IgD-negative memory B cell (primary cell): ENCODE data around the gene CMTM2. TPM values are rescaled to one million over a fixed set of nuclear protein-coding genes. Genes with fewer than 3 reads are reported as not detected.
A peak's percentile ranks its signal among the peaks of the same experiment; 100 is the strongest.
"Not testable (repeated sequence)": the region's sequence is repeated elsewhere in the genome, so short reads cannot be mapped to it uniquely, and the experiment has no call there.

Source experiments
- H3K27ac Mint-ChIP-seq, 3 donors: one replicate each; pipeline ENCODE4 v1.8.0; 2020 to 2022; ENCODE audit warnings: mild to moderate bottlenecking in 3 of 3, mixed read lengths in 3 of 3, moderate library complexity in 1 of 3
- H3K27me3 Mint-ChIP-seq: one replicate; pipeline ENCODE4 v1.8.0; 2021; ENCODE audit warnings: mixed read lengths
- H3K36me3 Mint-ChIP-seq: one replicate; pipeline ENCODE4 v1.8.0; 2020; ENCODE audit warnings: mild to moderate bottlenecking, mixed read lengths
- H3K4me1 Mint-ChIP-seq, 3 donors: one replicate each; pipeline ENCODE4 v1.8.0; 2020 to 2022; ENCODE audit warnings: mixed read lengths in 3 of 3, mild to moderate bottlenecking in 1 of 3
- H3K4me3 Mint-ChIP-seq, 4 donors: one replicate each; pipeline ENCODE4 v1.8.0; 2020 to 2022; ENCODE audit warnings: mild to moderate bottlenecking in 4 of 4, mixed read lengths in 4 of 4, moderate library complexity in 3 of 4
- H3K9me3 Mint-ChIP-seq, 3 donors: one replicate each; pipeline ENCODE4 v1.8.0; 2020 to 2021; ENCODE audit warnings: mixed read lengths in 3 of 3, mild to moderate bottlenecking in 1 of 3
- polyA plus RNA-seq: library from polyadenylated mRNA; unstranded; fragments of 300-500 nt; fragmentation: Illumina TruSeq; gene quantifications from one replicate; pipeline ENCODE4 v1.2.3, GENCODE V29; 2021

The CMTM2 gene
- polyA plus RNA-seq, 1 donor from 2014 or later, result not detected

- H3K9me3 Mint-ChIP-seq, result no peaks in the 10 kb centered on the region
- peaks cover 2% of the 10 kb centered on the region for H3K36me3 Mint-ChIP-seq
- H3K4me3 Mint-ChIP-seq, result no peak overlapping the region
- H3K27ac Mint-ChIP-seq, result no peak overlapping the region
- peaks cover 11% of the 10 kb centered on the region for H3K27me3 Mint-ChIP-seq
- H3K4me1 Mint-ChIP-seq, result no peaks in the 10 kb centered on the region
Measured at GRCh38 chr16:66617010-66617434, 37.8 kb downstream of the CMTM2 start.

GRCh38 chr16:66617728-66618127 lies 38.5 kb downstream of the CMTM2 start:
- Mint-ChIP-seq H3K36me3 (peaks cover 2% of the 10 kb centered on the region), H3K4me3 (no peak overlapping the region), H3K9me3 (no peaks in the 10 kb centered on the region), H3K4me1 (no peaks in the 10 kb centered on the region), H3K27ac (no peak overlapping the region), H3K27me3 (peaks cover 11% of the 10 kb centered on the region)

DNA sequence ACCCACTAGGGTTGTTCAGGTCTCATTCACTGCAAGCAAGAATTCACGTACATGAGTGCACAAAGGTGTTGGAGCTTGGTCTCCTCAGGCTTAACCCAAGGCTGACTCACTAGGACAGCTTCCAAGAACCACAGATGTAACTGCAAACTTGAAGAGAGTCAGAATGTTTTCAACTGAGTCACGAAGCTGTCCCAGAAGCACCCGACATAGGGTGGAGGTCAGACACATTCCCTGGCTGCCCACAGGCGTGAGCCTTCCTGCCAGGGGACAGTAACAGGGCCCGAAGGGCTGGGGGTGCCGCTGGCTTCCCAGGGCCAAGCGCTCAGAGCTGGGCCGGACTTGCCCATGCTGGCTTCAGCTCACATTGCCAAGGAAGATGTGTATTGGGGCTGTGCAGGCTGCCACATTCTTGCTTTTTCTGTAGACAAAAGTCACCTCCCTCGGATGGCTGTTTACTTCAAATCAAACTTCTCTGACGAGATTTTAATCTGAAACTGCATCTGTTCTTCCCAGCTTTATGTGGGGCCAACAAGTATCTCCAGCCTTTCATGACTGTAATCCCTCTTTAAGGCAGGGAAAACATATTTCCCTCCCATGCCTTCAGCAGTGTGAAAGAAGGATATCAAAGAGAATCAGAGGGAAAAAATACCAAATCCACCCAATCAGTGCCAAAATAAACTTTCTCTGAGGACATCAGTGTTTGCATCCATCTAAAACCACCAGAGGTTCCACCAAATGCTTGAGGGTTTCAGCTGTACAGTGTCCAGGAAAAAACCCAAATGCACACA lies 39.5 kb downstream of the CMTM2 start:
- Mint-ChIP-seq H3K9me3 (no peaks in the 10 kb centered on the region), H3K36me3 (peaks cover 2% of the 10 kb centered on the region), H3K27me3 (peaks cover 11% of the 10 kb centered on the region), H3K4me1 (no peaks in the 10 kb centered on the region), H3K4me3 (no peak overlapping the region), H3K27ac (no peak overlapping the region)

DNA sequence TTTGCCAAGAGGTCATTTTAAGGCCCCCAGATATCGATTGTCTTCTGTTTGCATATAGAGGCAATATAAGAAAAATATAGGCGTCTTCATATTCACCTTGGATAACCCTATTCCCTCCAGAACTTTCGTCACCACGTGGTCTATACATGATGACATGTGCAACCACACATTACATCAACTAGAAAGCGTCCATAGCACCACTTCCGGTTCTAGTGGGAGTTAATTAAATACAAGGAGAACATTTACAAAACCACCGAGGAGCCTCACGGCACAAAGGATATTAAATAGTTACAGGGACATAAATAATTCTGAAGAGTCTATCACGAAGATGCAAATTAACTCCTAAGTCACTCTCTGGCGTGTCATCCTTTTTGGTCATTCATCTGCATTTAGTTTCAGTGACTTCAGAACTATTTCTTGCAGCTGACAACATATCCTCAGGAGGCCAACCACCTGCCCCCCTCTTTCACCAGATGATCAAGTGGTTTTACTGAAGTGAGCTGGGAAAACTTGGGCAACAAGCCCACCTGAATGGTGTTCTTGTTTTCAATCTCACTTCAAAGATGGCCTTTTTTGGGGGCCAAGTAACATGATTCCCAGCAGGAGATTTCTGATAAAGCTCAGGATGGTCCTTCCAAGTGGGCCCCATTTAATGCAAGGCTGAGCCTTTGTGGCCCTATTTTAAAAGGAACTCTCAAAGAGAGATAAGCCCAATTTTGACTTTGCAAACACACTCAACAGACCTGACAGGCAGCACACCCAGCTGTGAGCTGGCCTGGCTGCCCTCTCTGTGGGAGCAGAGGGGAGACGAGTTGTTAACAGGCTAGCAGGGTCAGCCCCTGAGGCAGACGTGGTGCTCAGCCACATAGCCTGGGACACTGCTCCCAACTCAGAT lies 40.5 kb downstream of the CMTM2 start:
- no peak overlapping the region for H3K4me3 Mint-ChIP-seq
- peaks cover 2% of the 10 kb centered on the region for H3K36me3 Mint-ChIP-seq
- peaks cover 11% of the 10 kb centered on the region for H3K27me3 Mint-ChIP-seq
- H3K27ac Mint-ChIP-seq, result no peak overlapping the region
- H3K9me3 Mint-ChIP-seq, result no peaks in the 10 kb centered on the region
- H3K4me1 Mint-ChIP-seq, result no peaks in the 10 kb centered on the region

GRCh38 chr16:66620429-66620795 lies 41.1 kb downstream of the CMTM2 start:
- Mint-ChIP-seq H3K27me3 (peaks cover 11% of the 10 kb centered on the region), H3K4me1 (no peaks in the 10 kb centered on the region), H3K27ac (no peak overlapping the region), H3K36me3 (peaks cover 2% of the 10 kb centered on the region), H3K9me3 (no peaks in the 10 kb centered on the region), H3K4me3 (no peak overlapping the region)

- H3K36me3 Mint-ChIP-seq, result peaks cover 2% of the 10 kb centered on the region
- peak overlapping the region in 1 of 3 donors; percentile 47 for H3K27ac Mint-ChIP-seq
- H3K4me1 Mint-ChIP-seq, result no peaks in the 10 kb centered on the region
Measured at GRCh38 chr16:66621973-66622372, 42.7 kb downstream of the CMTM2 start.

DNA sequence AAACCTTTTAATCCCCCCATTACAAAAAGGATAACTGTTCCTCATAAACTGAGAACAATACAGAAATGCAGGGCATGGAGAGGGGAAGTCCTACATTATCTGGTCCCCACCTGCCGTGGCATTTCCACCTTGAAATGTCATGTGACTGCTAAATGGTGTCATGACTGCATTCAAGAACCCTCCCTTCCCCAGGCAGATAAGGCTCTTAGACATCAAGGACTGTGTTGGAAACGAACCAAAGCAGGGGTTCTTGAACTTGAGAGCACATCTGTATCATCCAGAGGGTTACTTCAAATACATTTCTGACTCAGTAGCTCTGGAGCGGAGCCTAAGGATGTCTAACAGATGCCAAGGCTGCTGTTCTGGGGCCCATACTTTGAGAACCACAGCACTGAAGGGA lies 43.6 kb downstream of the CMTM2 start:
- H3K4me1 Mint-ChIP-seq, result no peaks in the 10 kb centered on the region
- peaks cover 2% of the 10 kb centered on the region for H3K36me3 Mint-ChIP-seq
- no peaks in the 10 kb centered on the region for H3K9me3 Mint-ChIP-seq
- H3K4me3 Mint-ChIP-seq, result no peak overlapping the region
- peaks cover 11% of the 10 kb centered on the region for H3K27me3 Mint-ChIP-seq
- peak overlapping the region in 1 of 3 donors; percentile 50 for H3K27ac Mint-ChIP-seq

More at GRCh38 chr16:66621973-66622372, 42.7 kb downstream of the CMTM2 start:
- peaks cover 11% of the 10 kb centered on the region for H3K27me3 Mint-ChIP-seq
- H3K4me3 Mint-ChIP-seq, result no peak overlapping the region
- H3K9me3 Mint-ChIP-seq, result no peaks in the 10 kb centered on the region

DNA sequence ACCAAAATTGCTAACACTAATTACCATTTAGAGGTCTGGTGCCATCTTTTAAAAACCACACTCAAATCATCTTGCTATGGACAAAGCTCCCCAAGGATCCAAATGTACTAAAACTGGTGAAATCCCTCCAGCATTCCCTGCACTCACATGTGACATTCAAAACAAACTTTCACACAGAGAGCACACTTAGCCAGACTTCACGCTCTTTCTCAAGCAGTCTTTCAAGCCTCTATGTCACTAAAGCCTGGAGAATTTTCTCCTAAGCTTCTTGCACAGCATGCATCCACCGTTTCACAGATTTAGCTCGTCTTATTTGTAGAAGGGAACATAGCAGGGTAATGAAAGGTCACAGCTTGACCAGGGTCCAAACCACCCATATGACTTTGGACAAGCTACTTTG lies 44.5 kb downstream of the CMTM2 start:
- H3K36me3 Mint-ChIP-seq, result peaks cover 2% of the 10 kb centered on the region
- no peaks in the 10 kb centered on the region for H3K4me1 Mint-ChIP-seq
- H3K4me3 Mint-ChIP-seq, result no peak overlapping the region
- no peak overlapping the region for H3K27ac Mint-ChIP-seq
- H3K9me3 Mint-ChIP-seq, result no peaks in the 10 kb centered on the region
- H3K27me3 Mint-ChIP-seq, result peaks cover 11% of the 10 kb centered on the region

GRCh38 chr16:66627611-66628378 lies 48.5 kb downstream of the CMTM2 start:
- H3K27me3 Mint-ChIP-seq, H3K9me3 Mint-ChIP-seq, H3K4me3 Mint-ChIP-seq, H3K36me3 Mint-ChIP-seq, H3K4me1 Mint-ChIP-seq, H3K27ac Mint-ChIP-seq: not testable (repeated sequence)

- Mint-ChIP-seq H3K9me3 (no peaks in the 10 kb centered on the region), H3K27ac (no peak overlapping the region), H3K27me3 (peaks cover 9% of the 10 kb centered on the region), H3K4me3 (no peak overlapping the region), H3K36me3 (peaks cover 1% of the 10 kb centered on the region), H3K4me1 (no peaks in the 10 kb centered on the region)
Measured at GRCh38 chr16:66629856-66630255, 50.6 kb downstream of the CMTM2 start.

- not testable (repeated sequence) for H3K36me3 Mint-ChIP-seq, H3K4me1 Mint-ChIP-seq
Measured at GRCh38 chr16:66630561-66631260, 51.4 kb downstream of the CMTM2 start.

GRCh38 chr16:66631558-66631957 lies 52.3 kb downstream of the CMTM2 start:
- H3K27me3 Mint-ChIP-seq, H3K4me3 Mint-ChIP-seq, H3K27ac Mint-ChIP-seq: not testable (repeated sequence)

More at GRCh38 chr16:66630561-66631260, 51.4 kb downstream of the CMTM2 start:
- H3K27me3 Mint-ChIP-seq, H3K9me3 Mint-ChIP-seq, H3K27ac Mint-ChIP-seq, H3K4me3 Mint-ChIP-seq: not testable (repeated sequence)

DNA sequence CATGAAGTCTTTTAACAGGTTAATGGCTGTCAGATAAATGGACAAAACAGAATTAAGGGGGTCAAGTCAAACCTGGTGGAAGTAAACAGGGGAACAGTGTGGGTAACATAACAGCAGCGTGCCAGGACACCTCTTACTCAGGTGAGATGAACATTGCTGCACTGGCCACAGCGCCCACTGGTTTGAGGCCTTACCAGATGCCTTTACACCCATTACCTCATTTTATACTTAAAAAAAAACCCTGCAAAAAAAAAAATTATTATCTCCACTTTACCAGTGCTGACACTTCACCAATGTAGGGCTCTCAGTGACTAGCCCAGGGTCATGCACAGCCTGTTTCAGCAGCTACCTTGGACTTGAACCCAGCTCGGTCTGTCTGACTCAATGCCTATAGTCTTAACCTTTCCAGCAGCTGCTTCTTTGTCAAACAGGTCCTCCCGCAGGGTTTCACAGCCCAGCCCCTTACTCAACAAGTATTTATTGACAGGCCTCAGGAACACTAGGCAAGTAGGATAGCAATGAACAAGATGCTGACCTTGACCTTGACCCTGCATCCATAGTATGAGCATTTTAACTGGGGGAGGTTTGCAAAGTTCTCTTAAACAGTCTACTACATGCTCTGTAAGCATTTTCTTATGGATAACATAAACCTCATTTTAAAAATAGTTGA lies 55.4 kb downstream of the CMTM2 start:
- no peak overlapping the region for H3K4me3 Mint-ChIP-seq
- no peaks in the 10 kb centered on the region for H3K9me3 Mint-ChIP-seq
- peaks cover 1% of the 10 kb centered on the region for H3K36me3 Mint-ChIP-seq
- H3K27ac Mint-ChIP-seq, result no peak overlapping the region
- peaks cover 9% of the 10 kb centered on the region for H3K27me3 Mint-ChIP-seq
- H3K4me1 Mint-ChIP-seq, result no peaks in the 10 kb centered on the region

More at GRCh38 chr16:66631558-66631957, 52.3 kb downstream of the CMTM2 start:
- H3K36me3 Mint-ChIP-seq, H3K9me3 Mint-ChIP-seq, H3K4me1 Mint-ChIP-seq: not testable (repeated sequence)

GRCh38 chr16:66635406-66635805 lies 56.1 kb downstream of the CMTM2 start:
- Mint-ChIP-seq H3K27me3 (peaks cover 9% of the 10 kb centered on the region), H3K4me3 (no peak overlapping the region), H3K27ac (no peak overlapping the region), H3K36me3 (peaks cover 1% of the 10 kb centered on the region), H3K4me1 (no peaks in the 10 kb centered on the region), H3K9me3 (no peaks in the 10 kb centered on the region)
